Measurements from ENCODE around the gene SNX5. TPM values are rescaled to one million over a fixed set of nuclear protein-coding genes. Genes with fewer than 3 reads are reported as not detected.

Gene SNX5
- total RNA-seq, 1 donor from 2014 or later = 82.5 TPM

GRCh38 chr20:17957505-17958363 is 10.9 kb downstream of the SNX5 start:
- no peak for DNase-seq (ENCODE audit: low spot score)
- no peak for TF ChIP-seq CTCF (IDR thresholded peaks at IDR 0.05)
- H3K27ac Mint-ChIP-seq (ENCODE audit: unreplicated experiment) = peak overlapping the region; percentile 92
- H3K9me3 Mint-ChIP-seq (ENCODE audit: low read depth) = no peaks in the 10 kb centered on the region
- peaks cover 21% of the 10 kb centered on the region for H3K36me3 Mint-ChIP-seq (ENCODE audit: low read depth)
- H3K27me3 Mint-ChIP-seq (ENCODE audit: low read depth) = no peaks in the 10 kb centered on the region
- H3K4me1 Mint-ChIP-seq (ENCODE audit: low read depth) = peaks cover 85% of the 10 kb centered on the region
- H3K4me3 Mint-ChIP-seq (ENCODE audit: unreplicated experiment) = no peak overlapping the region

- no peak for TF ChIP-seq CTCF (IDR thresholded peaks at IDR 0.05)
- Mint-ChIP-seq H3K9me3 (ENCODE audit: low read depth) (no peaks in the 10 kb centered on the region), H3K36me3 (ENCODE audit: low read depth) (peaks cover 27% of the 10 kb centered on the region), H3K27ac (ENCODE audit: unreplicated experiment) (peak overlapping the region; percentile 43), H3K4me3 (ENCODE audit: unreplicated experiment) (no peak overlapping the region), H3K4me1 (ENCODE audit: low read depth) (peaks cover 70% of the 10 kb centered on the region), H3K27me3 (ENCODE audit: low read depth) (no peaks in the 10 kb centered on the region)
- no peak for DNase-seq (ENCODE audit: low spot score)
Measured at GRCh38 chr20:17956099-17956685, 12.4 kb downstream of the SNX5 start.

GRCh38 chr20:17955302-17955701 is 13.3 kb downstream of the SNX5 start:
- no peaks in the 10 kb centered on the region for H3K27me3 Mint-ChIP-seq (ENCODE audit: low read depth)

GRCh38 chr20:17953935-17954334 is 14.7 kb downstream of the SNX5 start:
- Mint-ChIP-seq H3K9me3 (ENCODE audit: low read depth) (no peaks in the 10 kb centered on the region), H3K4me3 (ENCODE audit: unreplicated experiment) (no peak overlapping the region), H3K27ac (ENCODE audit: unreplicated experiment) (peak overlapping the region; percentile 27), H3K4me1 (ENCODE audit: low read depth) (peaks cover 47% of the 10 kb centered on the region), H3K36me3 (ENCODE audit: low read depth) (peaks cover 42% of the 10 kb centered on the region), H3K27me3 (ENCODE audit: low read depth) (no peaks in the 10 kb centered on the region)
- TF ChIP-seq CTCF (IDR thresholded peaks at IDR 0.05) = no peak
- no peak for DNase-seq (ENCODE audit: low spot score)

More at GRCh38 chr20:17955302-17955701, 13.3 kb downstream of the SNX5 start:
- no peak overlapping the region for H3K4me3 Mint-ChIP-seq (ENCODE audit: unreplicated experiment)
- H3K4me1 Mint-ChIP-seq (ENCODE audit: low read depth) = peaks cover 61% of the 10 kb centered on the region
- H3K27ac Mint-ChIP-seq (ENCODE audit: unreplicated experiment) = peak overlapping the region; percentile 49
- no peaks in the 10 kb centered on the region for H3K9me3 Mint-ChIP-seq (ENCODE audit: low read depth)
- TF ChIP-seq CTCF (IDR thresholded peaks at IDR 0.05) = no peak
- H3K36me3 Mint-ChIP-seq (ENCODE audit: low read depth) = peaks cover 31% of the 10 kb centered on the region
- DNase-seq (ENCODE audit: low spot score) = no peak

All from chondrocyte (in vitro differentiated cells).